Myocyte (in vitro differentiated cells): ENCODE data around the gene LIN7B. TPM values are rescaled to one million over a fixed set of nuclear protein-coding genes. Genes with fewer than 3 reads are reported as not detected.

Experiments used
- DNase-seq: peaks from one replicate; pipeline ENCODE4 v3.0.0-alpha.2; 2012; ENCODE audit warnings: low read depth
- total RNA-seq: library from RNA; depleted of rRNA; stranded (reverse); fragments of >200 nt; gene quantifications from 2 replicates; pipeline ENCODE4 v1.2.3, GENCODE V29; 2014

LIN7B gene
- total RNA-seq, 1 donor from 2014 or later: 22.1 TPM

- peak; percentile 92 for DNase-seq
Measured at GRCh38 chr19:49094505-49095482, 19.4 kb upstream of the LIN7B start.

- peak; percentile 79 for DNase-seq
Measured at GRCh38 chr19:49097453-49098288, 16.5 kb upstream of the LIN7B start.

GRCh38 chr19:49098795-49099194, 15.4 kb upstream of the LIN7B start:
- no peak for DNase-seq

GRCh38 chr19:49101160-49101559, 13.0 kb upstream of the LIN7B start:
- DNase-seq: no peak

- DNase-seq: no peak
Measured at GRCh38 chr19:49102303-49102702, 11.9 kb upstream of the LIN7B start.

GRCh38 chr19:49103331-49104085, 10.7 kb upstream of the LIN7B start:
- DNase-seq: no peak

- DNase-seq: no peak
Measured at GRCh38 chr19:49104229-49104864, 9.8 kb upstream of the LIN7B start.

- DNase-seq: peak; percentile 50
Measured at GRCh38 chr19:49106648-49107135, 7.5 kb upstream of the LIN7B start.

- DNase-seq: no peak
Measured at GRCh38 chr19:49107625-49108459, 6.3 kb upstream of the LIN7B start.

GRCh38 chr19:49109051-49109450, 5.1 kb upstream of the LIN7B start:
- no peak for DNase-seq

GRCh38 chr19:49109569-49110233, 4.5 kb upstream of the LIN7B start:
- DNase-seq: no peak

- DNase-seq: peak; percentile 25
Measured at GRCh38 chr19:49110567-49110966, 3.6 kb upstream of the LIN7B start.

- no peak for DNase-seq
Measured at GRCh38 chr19:49111218-49111998, 2.8 kb upstream of the LIN7B start.

- DNase-seq: peak; percentile 67
Measured at GRCh38 chr19:49114630-49115363, 627 bp downstream of the LIN7B start.

GRCh38 chr19:49116544-49116943, 2.4 kb downstream of the LIN7B start:
- DNase-seq: no peak

GRCh38 chr19:49117677-49118564, 3.8 kb downstream of the LIN7B start:
- no peak for DNase-seq
